Body of pancreas (tissue), 4 donors: ENCODE results near the gene ATF2. TPM values are rescaled to one million over a fixed set of nuclear protein-coding genes. Genes with fewer than 3 reads are reported as not detected.
A peak's percentile ranks its signal among the peaks of the same experiment; 100 is the strongest.

ENCODE experiments used
- ATAC-seq: fragments of 150-250 bp; one replicate; pipeline ENCODE4 v1.9.1; 2016
- DNase-seq, 4 donors: peaks; one replicate each; pipeline ENCODE4 v3.0.0-alpha.2; 2019
- H3K27ac ChIP-seq, 4 donors: fragments of 200-600 bp; sonication (generic); 1 replicate in 3 of 4; 2 replicates in 1 of 4; pipeline versions ENCODE4 v1.5.1 to v1.6.1; 2016 to 2019; ENCODE audit warnings: mild to moderate bottlenecking in 1 of 4, mixed read lengths in 1 of 4, moderate library complexity in 1 of 4
- H3K27me3 ChIP-seq, 2 donors: fragments of 200-600 bp; sonication (generic); one replicate each; pipeline ENCODE4 v1.6.0; 2016; ENCODE audit warnings: mild to moderate bottlenecking in 1 of 2
- H3K36me3 ChIP-seq, 2 donors: fragments of 200-600 bp; sonication (generic); replicated peaks in 1 of 2; 2 replicates each; pipeline ENCODE4 v1.5.1; 2016; ENCODE audit warnings: low read depth in 2 of 2; ENCODE audit not compliant: insufficient read depth in 1 of 2
- H3K4me1 ChIP-seq: fragments of 200-600 bp; sonication (generic); one replicate; pipeline ENCODE4 v1.6.0; 2016
- H3K4me3 ChIP-seq, 2 donors: fragments of 200-600 bp; sonication (generic); 1 replicate in 1 of 2; 2 replicates in 1 of 2; pipeline ENCODE4 v1.5.1; 2016 to 2019
- H3K9me3 ChIP-seq, 3 donors: fragments of 200-600 bp; sonication (generic); 1 replicate in 2 of 3; 2 replicates in 1 of 3; pipeline ENCODE4 v1.5.1; 2016
- CTCF ChIP-seq, 7 experiments: fragments of 450-650 bp in 4 of 7; fragments of 200-600 bp in 3 of 7; sonication (generic) in 3 of 7; IDR thresholded peaks; one replicate each; pipeline ENCODE4 v1.5.1; 2016 to 2019; ENCODE audit warnings: antibody characterized with exemption in 7 of 7
- POLR2A ChIP-seq, 3 donors: fragments of 450-650 bp; IDR thresholded peaks; one replicate each; pipeline ENCODE4 v1.6.1; 2016; ENCODE audit warnings: antibody characterized with exemption in 3 of 3, mild to moderate bottlenecking in 2 of 3
- WGBS, 2 donors: methylation state at CpG; one replicate each; pipeline ENCODE4 v1.1.5; 2017; 5-methylcytosine and 5-hydroxymethylcytosine counted together
- intact Hi-C: fragments of 100-400 bp; cut with DNase I; formaldehyde crosslinking; loops from one replicate; pipeline ENCODE4 v1.15.1; 2023
- total RNA-seq, 2 donors: library from RNA; depleted of rRNA; stranded (reverse); fragments of >200 nt; gene quantifications; one replicate each; pipeline ENCODE4 v1.1.0, GENCODE V29; 2016

The ATF2 gene
- total RNA-seq, 2 donors from 2014 or later: 24.6 to 48.1 TPM

- TF ChIP-seq POLR2A (IDR thresholded peaks at IDR 0.05) (no peak), CTCF (IDR thresholded peaks at IDR 0.05) (no peak)
- H3K27ac ChIP-seq: no peak overlapping the region
- ATAC-seq (no peak), DNase-seq (no peak)
- no peaks in the 10 kb centered on the region for H3K9me3 ChIP-seq
- intact Hi-C loops: no loop called here
- H3K4me3 ChIP-seq: no peak overlapping the region
- H3K4me1 ChIP-seq: peaks cover 4% of the 10 kb centered on the region
- WGBS, 2 donors: 90 to 100% methylated on average over 3 of the region's 3 CpGs
- H3K36me3 ChIP-seq: no peaks in the 10 kb centered on the region
- H3K27me3 ChIP-seq: no peaks in the 10 kb centered on the region
These were observed 128.5 kb downstream of the ATF2 start for GRCh38 chr2:175039490-175039889.

GRCh38 chr2:175039031-175039430, 129.0 kb downstream of the ATF2 start:
- Histone ChIP-seq H3K4me3 (no peak overlapping the region), H3K27me3 (no peaks in the 10 kb centered on the region), H3K36me3 (no peaks in the 10 kb centered on the region), H3K9me3 (no peaks in the 10 kb centered on the region), H3K27ac (no peak overlapping the region), H3K4me1 (peaks cover 4% of the 10 kb centered on the region)
- intact Hi-C loops: no loop called here
- TF ChIP-seq CTCF (IDR thresholded peaks at IDR 0.05) (no peak), POLR2A (IDR thresholded peaks at IDR 0.05) (no peak)
- WGBS, 2 donors: 60 to 65% methylated on average over 5 of the region's 5 CpGs
- no peak for DNase-seq
- ATAC-seq: no peak

GRCh38 chr2:175037941-175038340, 130.1 kb downstream of the ATF2 start:
- H3K36me3 ChIP-seq: no peaks in the 10 kb centered on the region
- H3K4me1 ChIP-seq: peaks cover 4% of the 10 kb centered on the region
- no peaks in the 10 kb centered on the region for H3K9me3 ChIP-seq
- DNase-seq: no peak
- intact Hi-C loops: no loop called here
- no peaks in the 10 kb centered on the region for H3K27me3 ChIP-seq
- no peak overlapping the region for H3K27ac ChIP-seq
- no peak for TF ChIP-seq POLR2A (IDR thresholded peaks at IDR 0.05)
- no peak for TF ChIP-seq CTCF (IDR thresholded peaks at IDR 0.05)
- no peak overlapping the region for H3K4me3 ChIP-seq
- 67 to 75% methylated on average over 2 of the region's 2 CpGs for WGBS, 2 donors
- ATAC-seq: no peak

- no peak overlapping the region for H3K27ac ChIP-seq
- H3K36me3 ChIP-seq: no peaks in the 10 kb centered on the region
- intact Hi-C loops: no loop called here
- ATAC-seq (no peak), DNase-seq (no peak)
- TF ChIP-seq CTCF (IDR thresholded peaks at IDR 0.05) (peak; percentile 24 to 64 (median 55)), POLR2A (IDR thresholded peaks at IDR 0.05) (no peak)
- H3K9me3 ChIP-seq: no peaks in the 10 kb centered on the region
- H3K4me3 ChIP-seq: no peak overlapping the region
- no peaks in the 10 kb centered on the region for H3K27me3 ChIP-seq
- 48 to 58% methylated on average over 5 of the region's 5 CpGs for WGBS, 2 donors
- peaks cover 4% of the 10 kb centered on the region for H3K4me1 ChIP-seq
These were observed 131.4 kb downstream of the ATF2 start for GRCh38 chr2:175036582-175037018.

- ATAC-seq (no peak), DNase-seq (no peak)
- WGBS, 2 donors: 50 to 61% methylated on average over 3 of the region's 3 CpGs
- H3K36me3 ChIP-seq: no peaks in the 10 kb centered on the region
- intact Hi-C loops: no loop called here
- H3K4me1 ChIP-seq: peaks cover 4% of the 10 kb centered on the region
- no peak for TF ChIP-seq CTCF (IDR thresholded peaks at IDR 0.05)
- TF ChIP-seq POLR2A (IDR thresholded peaks at IDR 0.05): no peak
- no peaks in the 10 kb centered on the region for H3K27me3 ChIP-seq
- no peak overlapping the region for H3K27ac ChIP-seq
- no peaks in the 10 kb centered on the region for H3K9me3 ChIP-seq
- H3K4me3 ChIP-seq: no peak overlapping the region
These were observed 132.2 kb downstream of the ATF2 start for GRCh38 chr2:175035806-175036205.
